Breast epithelium (tissue), 3 donors: ENCODE results near the gene FHAD1.

Experiments
- CTCF ChIP-seq, 3 donors: fragments of 450-650 bp; IDR thresholded peaks; one replicate each; pipeline ENCODE4 v1.5.1; 2016 to 2017; ENCODE audit warnings: antibody characterized with exemption in 3 of 3, mild to moderate bottlenecking in 3 of 3, moderate library complexity in 3 of 3
- POLR2AphosphoS5 ChIP-seq, 3 donors: sonication (generic); formaldehyde crosslinking; IDR thresholded peaks; one replicate each; pipeline ENCODE4 v1.6.1; 2017; ENCODE audit warnings: antibody characterized with exemption in 3 of 3

- no peak for TF ChIP-seq CTCF (IDR thresholded peaks at IDR 0.05)
- no peak for TF ChIP-seq POLR2AphosphoS5 (IDR thresholded peaks at IDR 0.05)
Observed at GRCh38 chr1:15370268-15370667, 123.2 kb downstream of the FHAD1 start.
